A673 (cell line): ENCODE measurements around the gene ROR2. TPM values are rescaled to one million over a fixed set of nuclear protein-coding genes. Genes with fewer than 3 reads are reported as not detected.

Source experiments
- BruUV-seq: library from RNA; stranded (reverse); fragments of 400-500 nt; replicated peaks from 2 replicates; lab custom pipeline; 2021; lab: Mats Ljungman, UMichigan
- CTCF ChIA-PET: fragments of 300-600 bp; sonication (Branson Sonifier 250); formaldehyde crosslinking; loops from one replicate; lab custom pipeline; 2022; ENCODE audit warnings: antibody characterized with exemption; lab: Charles Lee
- POLR2A ChIA-PET: fragments of 300-600 bp; sonication (Branson Sonifier 250); formaldehyde crosslinking; loops from one replicate; lab custom pipeline; 2022; ENCODE audit warnings: antibody characterized with exemption; ENCODE audit not compliant: low non-redundant PET; lab: Charles Lee
- DNase-seq: peaks from one replicate; pipeline ENCODE4 v3.0.0-alpha.2; 2015; ENCODE audit warnings: low spot score
- H3K27ac ChIP-seq: fragments of 200-600 bp; sonication (generic); 2 replicates; pipeline ENCODE4 v1.5.1; 2016; ENCODE audit warnings: mixed run types, low read depth, mild to moderate bottlenecking, mixed read lengths, antibody characterized with exemption, low read length; ENCODE audit not compliant: poor library complexity, severe bottlenecking
- H3K27me3 ChIP-seq: fragments of 200-600 bp; sonication (generic); replicated peaks from 2 replicates; pipeline ENCODE4 v1.6.1; 2017; ENCODE audit warnings: mixed run types, low read depth, mild to moderate bottlenecking, mixed read lengths, antibody characterized with exemption, low read length; ENCODE audit not compliant: insufficient read depth, poor library complexity
- H3K36me3 ChIP-seq: fragments of 200-600 bp; sonication (generic); 2 replicates; pipeline ENCODE4 v1.6.1; 2016; ENCODE audit warnings: mixed run types, mild to moderate bottlenecking, mixed read lengths, antibody characterized with exemption, low read length; ENCODE audit not compliant: insufficient read depth, poor library complexity, severe bottlenecking
- H3K4me1 ChIP-seq: fragments of 200-600 bp; sonication (generic); 2 replicates; pipeline ENCODE4 v1.6.1; 2017; ENCODE audit warnings: mixed run types, mild to moderate bottlenecking, mixed read lengths, antibody characterized with exemption, low read length; ENCODE audit not compliant: insufficient read depth, poor library complexity, severe bottlenecking
- H3K4me3 ChIP-seq: fragments of 200-600 bp; sonication (generic); 2 replicates; pipeline ENCODE4 v1.5.1; 2016; ENCODE audit warnings: low read depth, mixed run types, mild to moderate bottlenecking, mixed read lengths, low read length; ENCODE audit not compliant: poor library complexity, severe bottlenecking
- H3K9me3 ChIP-seq: fragments of 200-600 bp; sonication (generic); 2 replicates; pipeline ENCODE4 v1.6.1; 2016; ENCODE audit warnings: mixed run types, low read depth, mild to moderate bottlenecking, mixed read lengths, antibody characterized with exemption, low read length; ENCODE audit not compliant: poor library complexity, severe bottlenecking
- CTCF ChIP-seq: fragments of 300-800, 200-600 bp; sonication (generic); conservative IDR thresholded peaks from 2 replicates; pipeline ENCODE4 v1.5.1; 2017; ENCODE audit warnings: low read depth, mild to moderate bottlenecking, antibody characterized with exemption, low read length, moderate library complexity, mixed read lengths
- EZH2 ChIP-seq: fragments of 200-600 bp; sonication (generic); IDR thresholded peaks from 2 replicates; pipeline ENCODE4 v1.6.1; 2017; ENCODE audit warnings: borderline replicate concordance, low read depth, mild to moderate bottlenecking, mixed read lengths, antibody characterized with exemption, low read length; ENCODE audit not compliant: poor library complexity, severe bottlenecking
- intact Hi-C: fragments of 100-400 bp; cut with micrococcal nuclease; formaldehyde crosslinking; loops from one replicate; pipeline ENCODE4 v1.10.0; 2022; ENCODE audit not compliant: unreplicated experiment
- total RNA-seq: library from RNA; stranded (reverse); gene quantifications from 2 replicates; pipeline ENCODE4 v1.2.3, GENCODE V29; 2021

ROR2 gene
- total RNA-seq, 1 experiment from 2014 or later: 12.3 TPM

GRCh38 chr9:91789941-91790340 is 160.1 kb downstream of the ROR2 start:
- Histone ChIP-seq H3K4me3 (no peak overlapping the region), H3K27me3 (peaks cover 9% of the 10 kb centered on the region), H3K36me3 (no peaks in the 10 kb centered on the region), H3K27ac (no peak overlapping the region), H3K4me1 (peaks cover under 1% of the 10 kb centered on the region), H3K9me3 (no peaks in the 10 kb centered on the region)
- ChIA-PET CTCF (no interaction called here), POLR2A (interaction anchor here (0.7 kb wide), 1 partner anchor 73 kb away, joined by 9 read pairs; no protein-coding TSS in a partner anchor)
- no TSS peak for BruUV-seq
- TF ChIP-seq CTCF (no peak), EZH2 (no peak)
- intact Hi-C loops: no loop called here
- no peak for DNase-seq

- no peak for TF ChIP-seq EZH2
- no peak for TF ChIP-seq CTCF
- Histone ChIP-seq H3K27ac (no peak overlapping the region), H3K9me3 (no peaks in the 10 kb centered on the region), H3K4me3 (no peak overlapping the region), H3K36me3 (no peaks in the 10 kb centered on the region), H3K4me1 (no peaks in the 10 kb centered on the region), H3K27me3 (peaks cover 6% of the 10 kb centered on the region)
- intact Hi-C loops: no loop called here
- no TSS peak for BruUV-seq
- ChIA-PET POLR2A (no interaction called here), CTCF (no interaction called here)
- DNase-seq: no peak
Observed at GRCh38 chr9:91787931-91788330, 162.1 kb downstream of the ROR2 start.

- POLR2A ChIA-PET: no interaction called here
- no peaks in the 10 kb centered on the region for H3K4me1 ChIP-seq
Observed at GRCh38 chr9:91786132-91786896, 163.7 kb downstream of the ROR2 start.

More at GRCh38 chr9:91786132-91786896, 163.7 kb downstream of the ROR2 start:
- no peak overlapping the region for H3K27ac ChIP-seq
- no peaks in the 10 kb centered on the region for H3K9me3 ChIP-seq
- no peaks in the 10 kb centered on the region for H3K36me3 ChIP-seq
- H3K27me3 ChIP-seq: peaks cover 2% of the 10 kb centered on the region
- TF ChIP-seq CTCF: no peak
- TF ChIP-seq EZH2: no peak
- no TSS peak for BruUV-seq
- H3K4me3 ChIP-seq: no peak overlapping the region
- no peak for DNase-seq
- CTCF ChIA-PET: interaction anchor here (0.8 kb wide), 1 partner anchor 164 kb away, joined by 3 read pairs; the partner anchor contains the start of gene ROR2
- intact Hi-C loops: no loop called here
